Left ventricle myocardium inferior (tissue), 1 donor: ENCODE results near the gene ELMO1. TPM values are rescaled to one million over a fixed set of nuclear protein-coding genes. Genes with fewer than 3 reads are reported as not detected.

ENCODE experiments used
- DNase-seq: peaks from one replicate; pipeline ENCODE4 v3.0.0-alpha.2; 2020
- H3K27ac ChIP-seq: fragments of 200-600 bp; replicated peaks from 2 replicates; pipeline ENCODE4 v1.8.0; 2021
- H3K27me3 ChIP-seq: fragments of 200-600 bp; 2 replicates; pipeline ENCODE4 v1.8.0; 2021; ENCODE audit warnings: low read depth
- H3K36me3 ChIP-seq: fragments of 200-600 bp; 2 replicates; pipeline ENCODE4 v1.8.0; 2021
- H3K4me1 ChIP-seq: fragments of 200-600 bp; 2 replicates; pipeline ENCODE4 v1.8.0; 2021
- H3K4me3 ChIP-seq: fragments of 200-600 bp; 2 replicates; pipeline ENCODE4 v1.8.0; 2021; ENCODE audit warnings: mild to moderate bottlenecking, moderate library complexity
- H3K9me3 ChIP-seq: fragments of 200-600 bp; replicated peaks from 2 replicates; pipeline ENCODE4 v1.8.0; 2021
- CTCF ChIP-seq: fragments of 200-600 bp; IDR thresholded peaks from 2 replicates; pipeline ENCODE4 v1.8.0; 2021; ENCODE audit warnings: antibody characterized with exemption, mild to moderate bottlenecking, borderline replicate concordance
- intact Hi-C: fragments of 100-400 bp; cut with micrococcal nuclease; formaldehyde crosslinking; loops from one replicate; pipeline ENCODE4 v1.11.0; 2022
- total RNA-seq: library from RNA; stranded (reverse); fragmentation: NEBNext Ultra II Directional; extraction: Animal tissue kit (Norgen Biotek cat#: 25700); gene quantifications from one replicate; pipeline ENCODE4 v1.2.1, GENCODE V29; 2021
- donor health status: DM: no; HTN: yes; CAD: no; lungs with severe emphysema.

The ELMO1 gene
- total RNA-seq, 1 donor from 2014 or later: 10.0 TPM

- TF ChIP-seq CTCF: no peak
- H3K4me1 ChIP-seq: peaks cover 7% of the 10 kb centered on the region
- H3K27me3 ChIP-seq: no peaks in the 10 kb centered on the region
- intact Hi-C loops: no loop called here
- DNase-seq: no peak
- H3K36me3 ChIP-seq: peaks cover 7% of the 10 kb centered on the region
- H3K9me3 ChIP-seq: no peaks in the 10 kb centered on the region
- no peak overlapping the region for H3K27ac ChIP-seq
- H3K4me3 ChIP-seq: no peak overlapping the region
Measured at GRCh38 chr7:37269711-37270508, 178.8 kb downstream of the ELMO1 start.

- Histone ChIP-seq H3K27ac (no peak overlapping the region), H3K4me3 (no peak overlapping the region), H3K36me3 (peaks cover 7% of the 10 kb centered on the region), H3K4me1 (peaks cover 13% of the 10 kb centered on the region), H3K9me3 (no peaks in the 10 kb centered on the region), H3K27me3 (no peaks in the 10 kb centered on the region)
- intact Hi-C loops: no loop called here
- TF ChIP-seq CTCF: no peak
- no peak for DNase-seq
Measured at GRCh38 chr7:37267251-37267650, 181.4 kb downstream of the ELMO1 start.

- peaks cover under 1% of the 10 kb centered on the region for H3K36me3 ChIP-seq
- no peaks in the 10 kb centered on the region for H3K27me3 ChIP-seq
- H3K4me3 ChIP-seq: no peak overlapping the region
- no peak overlapping the region for H3K27ac ChIP-seq
- intact Hi-C loops: no loop called here
- TF ChIP-seq CTCF: no peak
- no peak for DNase-seq
- peaks cover 19% of the 10 kb centered on the region for H3K4me1 ChIP-seq
- H3K9me3 ChIP-seq: no peaks in the 10 kb centered on the region
Measured at GRCh38 chr7:37265876-37266275, 182.8 kb downstream of the ELMO1 start.

GRCh38 chr7:37265006-37265405, 183.7 kb downstream of the ELMO1 start:
- no peak for DNase-seq
- H3K27ac ChIP-seq: no peak overlapping the region
- intact Hi-C loops: no loop called here
- TF ChIP-seq CTCF: no peak
- peaks cover 27% of the 10 kb centered on the region for H3K4me1 ChIP-seq
- H3K27me3 ChIP-seq: no peaks in the 10 kb centered on the region
- no peaks in the 10 kb centered on the region for H3K36me3 ChIP-seq
- no peaks in the 10 kb centered on the region for H3K9me3 ChIP-seq
- no peak overlapping the region for H3K4me3 ChIP-seq

GRCh38 chr7:37262181-37262580, 186.5 kb downstream of the ELMO1 start:
- Histone ChIP-seq H3K9me3 (no peaks in the 10 kb centered on the region), H3K27ac (no peak overlapping the region), H3K4me3 (no peak overlapping the region), H3K4me1 (peaks cover 34% of the 10 kb centered on the region), H3K27me3 (no peaks in the 10 kb centered on the region), H3K36me3 (peaks cover 9% of the 10 kb centered on the region)
- intact Hi-C loops: no loop called here
- no peak for DNase-seq
- TF ChIP-seq CTCF: no peak
